DOHH2 (cell line): ENCODE results near the gene TACR1.

ENCODE experiments used
- CTCF ChIP-seq: fragments of 200-600 bp; sonication (generic); IDR thresholded peaks from one replicate; pipeline ENCODE4 v1.5.1; 2014; ENCODE audit warnings: antibody characterized with exemption, mild to moderate bottlenecking, low read depth, low read length; ENCODE audit not compliant: poor library complexity, severe bottlenecking
- EZH2phosphoT487 ChIP-seq: fragments of 200-600 bp; sonication (generic); IDR thresholded peaks from 2 replicates; pipeline ENCODE4 v1.6.1; 2017; ENCODE audit warnings: borderline replicate concordance, mild to moderate bottlenecking, antibody characterized with exemption, low read length, moderate library complexity, mixed read lengths

GRCh38 chr2:75066121-75066902 is 133.0 kb downstream of the TACR1 start:
- TF ChIP-seq CTCF, result no peak
- TF ChIP-seq EZH2phosphoT487, result no peak
